NCI-H2107 treated with DMSO at 0.1 percent for 48 hours (cell line): ENCODE results near the gene SYNDIG1.

Experiments
- DNase-seq: peaks from one replicate; lab custom pipeline; 2025; ENCODE audit not compliant: unreplicated experiment; lab: John Stamatoyannopoulos, UW

The SYNDIG1 gene

DNA sequence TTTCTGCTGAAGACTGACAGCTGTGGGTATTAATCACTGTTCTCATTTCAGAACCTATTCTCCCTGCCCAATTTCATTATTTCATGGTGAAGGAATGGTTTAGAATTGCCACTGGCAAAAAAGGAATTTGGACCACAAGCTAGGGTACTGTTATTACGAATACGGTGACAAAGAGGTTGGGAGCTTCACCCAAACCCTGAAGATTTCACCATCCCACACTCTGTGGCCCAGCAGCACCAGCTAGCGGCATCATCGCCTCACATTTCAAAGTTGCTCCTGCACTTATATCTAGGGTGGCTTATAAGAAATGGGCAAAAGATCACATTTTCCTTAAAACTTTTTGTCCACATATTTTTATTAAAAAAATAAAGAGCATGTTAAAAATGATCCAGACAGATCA is 236.1 kb downstream of the SYNDIG1 start:
- no peak for DNase-seq

DNA sequence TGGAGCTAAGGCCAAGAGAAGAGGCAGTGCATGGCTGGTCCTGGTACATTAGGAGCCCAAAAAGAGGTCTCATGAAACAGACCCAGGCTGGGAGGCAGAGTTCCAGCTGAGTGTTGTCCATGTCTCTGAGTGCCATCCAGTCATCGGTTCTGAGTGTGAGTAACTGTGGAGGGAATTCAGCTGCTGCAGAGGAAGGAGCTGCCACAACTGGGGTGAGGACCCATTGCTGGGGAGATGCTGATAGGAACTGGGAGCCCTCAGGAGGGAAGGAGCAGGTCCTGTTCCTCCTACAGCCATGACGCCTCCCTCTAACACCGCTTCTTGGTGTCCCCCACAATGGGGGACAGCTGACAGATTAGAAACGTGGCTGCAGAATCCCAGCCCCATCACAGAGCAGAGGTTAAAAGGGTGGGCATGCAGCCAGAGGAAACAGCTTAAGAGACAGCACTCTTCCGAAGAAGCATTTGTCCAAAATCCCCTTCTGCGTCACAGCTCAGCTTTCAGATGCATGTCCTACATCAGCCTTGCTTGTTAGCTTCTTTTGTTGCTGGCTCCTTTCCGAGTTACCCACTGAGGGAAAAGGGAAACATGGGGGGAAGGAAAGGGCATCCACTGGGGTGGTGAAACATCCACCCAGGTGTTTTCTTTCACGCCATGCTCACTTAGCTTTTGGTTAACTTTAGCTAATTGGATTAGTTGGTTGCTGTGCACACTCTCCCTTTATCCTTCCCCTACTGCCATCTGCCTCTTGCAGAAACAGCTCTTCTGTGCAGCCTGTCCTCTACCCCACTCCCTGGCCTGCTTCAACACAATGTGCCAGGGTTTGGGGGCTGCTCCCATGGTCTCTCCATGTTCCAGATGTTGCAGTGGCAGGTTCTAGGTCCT is 239.2 kb downstream of the SYNDIG1 start:
- no peak for DNase-seq
